Activated T-helper 1 cell treated with anti-CD3 and anti-CD28 coated beads, Interleukin-12 subunit alpha, Interleukin-12 subunit beta, Interleukin-2, Interleukin-4 antibody, amounts not matched to agents 30 ng/mL and 10 ng/mL and 1 ng/mL, durations not matched to agents 14 hours and 24 hours and 36 hours (primary cell): ENCODE results near the gene SEH1L. TPM values are rescaled to one million over a fixed set of nuclear protein-coding genes. Genes with fewer than 3 reads are reported as not detected.

Experiments used
- DNase-seq: peaks from one replicate; pipeline ENCODE4 v3.0.0; 2021; ENCODE audit warnings: low spot score
- H3K27ac Mint-ChIP-seq: one replicate; pipeline ENCODE4 v1.8.0; 2021; ENCODE audit warnings: mild to moderate bottlenecking, mixed read lengths
- H3K27me3 Mint-ChIP-seq: one replicate; pipeline ENCODE4 v1.8.0; 2022; ENCODE audit warnings: mild to moderate bottlenecking, moderate library complexity, mixed read lengths; ENCODE audit not compliant: insufficient read depth
- H3K36me3 Mint-ChIP-seq: one replicate; pipeline ENCODE4 v1.8.0; 2021; ENCODE audit warnings: low read depth, mixed read lengths
- H3K4me1 Mint-ChIP-seq: one replicate; pipeline ENCODE4 v1.8.0; 2021; ENCODE audit warnings: low read depth, mixed read lengths
- H3K4me3 Mint-ChIP-seq: one replicate; pipeline ENCODE4 v1.8.0; 2021; ENCODE audit warnings: mild to moderate bottlenecking, moderate library complexity, mixed read lengths
- H3K9me3 Mint-ChIP-seq: one replicate; pipeline ENCODE4 v1.8.0; 2021; ENCODE audit warnings: mixed read lengths
- intact Hi-C: fragments of 100-400 bp; cut with micrococcal nuclease; formaldehyde crosslinking; loops from one replicate; pipeline ENCODE4 v1.15.1; 2024
- total RNA-seq: library from RNA; stranded (reverse); gene quantifications from 2 replicates; pipeline ENCODE4 v1.2.3, GENCODE V29; 2022

The SEH1L gene
- total RNA-seq, 1 donor from 2014 or later = 121 TPM

GRCh38 chr18:13032173-13032572 is 84.4 kb downstream of the SEH1L start:
- Mint-ChIP-seq H3K9me3 (no peaks in the 10 kb centered on the region), H3K27me3 (no peaks in the 10 kb centered on the region), H3K36me3 (peaks cover 37% of the 10 kb centered on the region), H3K4me3 (no peak overlapping the region), H3K4me1 (peaks cover 9% of the 10 kb centered on the region), H3K27ac (peak overlapping the region; percentile 3)
- no peak for DNase-seq
- intact Hi-C loops = no loop called here

- H3K9me3 Mint-ChIP-seq = no peaks in the 10 kb centered on the region
- peaks cover 42% of the 10 kb centered on the region for H3K36me3 Mint-ChIP-seq
- H3K27me3 Mint-ChIP-seq = no peaks in the 10 kb centered on the region
- intact Hi-C loops = no loop called here
- H3K27ac Mint-ChIP-seq = no peak overlapping the region
- no peak for DNase-seq
- H3K4me1 Mint-ChIP-seq = peaks cover 9% of the 10 kb centered on the region
- no peak overlapping the region for H3K4me3 Mint-ChIP-seq
Measured at GRCh38 chr18:13035249-13035914, 87.6 kb downstream of the SEH1L start.

DNA sequence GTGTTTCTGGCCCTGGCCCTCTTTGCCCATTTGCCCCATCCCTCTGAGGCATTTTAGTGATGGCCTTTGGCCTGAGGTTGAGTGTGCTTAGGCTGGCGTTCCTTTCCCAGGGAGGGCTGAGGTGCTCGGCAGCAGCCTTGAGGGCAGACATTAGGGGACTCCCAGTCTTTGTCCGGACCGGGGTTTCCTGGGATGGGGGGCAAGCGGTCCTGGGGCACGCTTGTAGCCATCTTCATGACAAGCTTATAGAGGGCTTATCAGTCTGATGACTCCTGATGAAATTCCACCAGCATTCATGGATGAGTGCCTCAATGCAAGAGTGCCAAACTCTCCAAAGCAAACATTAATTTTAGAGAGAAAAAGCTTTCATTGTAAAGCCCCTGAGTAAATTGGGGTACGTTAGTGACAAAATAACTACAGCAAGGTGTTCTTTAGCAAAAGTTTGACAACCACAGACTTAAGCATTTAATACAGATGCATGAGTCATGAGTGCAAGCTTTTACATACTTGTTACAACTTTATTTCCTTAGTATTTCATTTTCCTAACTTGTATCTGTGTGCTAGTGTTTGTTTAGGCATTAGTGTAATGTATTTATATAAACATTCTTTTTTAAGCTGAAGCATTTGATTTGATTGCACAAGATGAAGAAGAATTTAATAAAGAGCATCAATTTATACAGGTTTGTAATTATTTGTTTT is 89.0 kb downstream of the SEH1L start:
- no peaks in the 10 kb centered on the region for H3K9me3 Mint-ChIP-seq
- peaks cover 37% of the 10 kb centered on the region for H3K36me3 Mint-ChIP-seq

More for the DNA sequence above, 89.0 kb downstream of the SEH1L start:
- Mint-ChIP-seq H3K27me3 (no peaks in the 10 kb centered on the region), H3K4me3 (no peak overlapping the region), H3K4me1 (peaks cover 6% of the 10 kb centered on the region), H3K27ac (no peak overlapping the region)
- intact Hi-C loops = no loop called here
- DNase-seq = no peak

Other genes starting within 250 kb of the SEH1L start
- 16.1 and 17.5 TPM in 2 replicates for gene CEP76, start 245.3 kb upstream of the SEH1L start, total RNA-seq
- 113 and 118 TPM in 2 replicates for gene PSMG2, start 245.0 kb upstream of the SEH1L start, total RNA-seq
- 76.7 and 77.1 TPM in 2 replicates for gene PTPN2, start 63.8 kb upstream of the SEH1L start, total RNA-seq
- gene CEP192, start 43.4 kb downstream of the SEH1L start, total RNA-seq = 31.2 and 32.0 TPM in 2 replicates